Measurements from ENCODE around the gene APBB2.

DNA sequence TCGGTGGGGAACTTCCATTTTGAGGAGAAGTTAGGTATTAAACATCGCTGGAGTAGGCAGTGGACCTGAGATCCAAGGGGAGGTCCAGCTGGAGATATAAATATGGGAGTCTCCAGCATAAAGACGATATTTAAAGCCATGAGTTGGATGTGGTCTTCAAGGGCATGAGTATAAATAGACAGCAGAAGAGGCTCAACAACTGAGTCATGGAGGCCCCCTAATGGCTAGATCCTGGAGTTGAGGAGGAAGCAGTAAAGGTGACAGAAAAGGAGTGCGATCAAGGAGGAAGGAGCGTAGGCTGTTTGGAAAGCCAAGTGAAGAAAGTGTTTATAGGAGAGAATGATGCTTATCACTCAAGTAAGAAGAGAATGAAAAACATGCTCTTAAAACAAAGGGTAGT, 18.1 kb upstream of the APBB2 start:
- TF ChIP-seq, protein P1, sequence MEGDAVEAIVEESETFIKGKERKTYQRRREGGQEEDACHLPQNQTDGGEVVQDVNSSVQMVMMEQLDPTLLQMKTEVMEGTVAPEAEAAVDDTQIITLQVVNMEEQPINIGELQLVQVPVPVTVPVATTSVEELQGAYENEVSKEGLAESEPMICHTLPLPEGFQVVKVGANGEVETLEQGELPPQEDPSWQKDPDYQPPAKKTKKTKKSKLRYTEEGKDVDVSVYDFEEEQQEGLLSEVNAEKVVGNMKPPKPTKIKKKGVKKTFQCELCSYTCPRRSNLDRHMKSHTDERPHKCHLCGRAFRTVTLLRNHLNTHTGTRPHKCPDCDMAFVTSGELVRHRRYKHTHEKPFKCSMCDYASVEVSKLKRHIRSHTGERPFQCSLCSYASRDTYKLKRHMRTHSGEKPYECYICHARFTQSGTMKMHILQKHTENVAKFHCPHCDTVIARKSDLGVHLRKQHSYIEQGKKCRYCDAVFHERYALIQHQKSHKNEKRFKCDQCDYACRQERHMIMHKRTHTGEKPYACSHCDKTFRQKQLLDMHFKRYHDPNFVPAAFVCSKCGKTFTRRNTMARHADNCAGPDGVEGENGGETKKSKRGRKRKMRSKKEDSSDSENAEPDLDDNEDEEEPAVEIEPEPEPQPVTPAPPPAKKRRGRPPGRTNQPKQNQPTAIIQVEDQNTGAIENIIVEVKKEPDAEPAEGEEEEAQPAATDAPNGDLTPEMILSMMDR (IDR thresholded peaks at IDR 0.05): no peak
- no peak for TF ChIP-seq POLR2A (IDR thresholded peaks at IDR 0.05)
